Skeletal muscle satellite cell (primary cell): ENCODE results near the gene NHLRC1. TPM values are rescaled to one million over a fixed set of nuclear protein-coding genes. Genes with fewer than 3 reads are reported as not detected.

Experiments
- H3K27me3 ChIP-seq: 2 replicates; pipeline ENCODE4 v1.7.0; 2013; ENCODE audit warnings: low read length; ENCODE audit not compliant: control insufficient read depth, insufficient read depth
- H3K36me3 ChIP-seq: 2 replicates; pipeline ENCODE4 v1.7.0; 2013; ENCODE audit warnings: mild to moderate bottlenecking, control low read depth, low read length; ENCODE audit not compliant: insufficient read depth
- H3K4me1 ChIP-seq: 2 replicates; pipeline ENCODE4 v1.7.0; 2013; ENCODE audit warnings: low read length; ENCODE audit not compliant: control insufficient read depth, insufficient read depth
- H3K4me2 ChIP-seq: 2 replicates; pipeline ENCODE4 v1.7.0; 2013; ENCODE audit warnings: mild to moderate bottlenecking, low read length
- H3K4me3 ChIP-seq: 2 replicates; pipeline ENCODE4 v1.7.0; 2013; ENCODE audit warnings: low read length
- H3K9ac ChIP-seq: 2 replicates; pipeline ENCODE4 v1.7.0; 2013; ENCODE audit warnings: mild to moderate bottlenecking, low read depth, low read length, moderate library complexity
- H3K9me3 ChIP-seq: replicated peaks from 2 replicates; pipeline ENCODE4 v1.7.0; 2013; ENCODE audit warnings: mild to moderate bottlenecking, control low read depth, low read length
- total RNA-seq: library from RNA; depleted of rRNA; stranded (reverse); fragments of >200 nt; gene quantifications from 2 replicates; pipeline ENCODE4 v1.2.3, GENCODE V29; 2012; rRNA removed

The NHLRC1 gene
- total RNA-seq: 1.8 and 2.4 TPM in 2 replicates

DNA sequence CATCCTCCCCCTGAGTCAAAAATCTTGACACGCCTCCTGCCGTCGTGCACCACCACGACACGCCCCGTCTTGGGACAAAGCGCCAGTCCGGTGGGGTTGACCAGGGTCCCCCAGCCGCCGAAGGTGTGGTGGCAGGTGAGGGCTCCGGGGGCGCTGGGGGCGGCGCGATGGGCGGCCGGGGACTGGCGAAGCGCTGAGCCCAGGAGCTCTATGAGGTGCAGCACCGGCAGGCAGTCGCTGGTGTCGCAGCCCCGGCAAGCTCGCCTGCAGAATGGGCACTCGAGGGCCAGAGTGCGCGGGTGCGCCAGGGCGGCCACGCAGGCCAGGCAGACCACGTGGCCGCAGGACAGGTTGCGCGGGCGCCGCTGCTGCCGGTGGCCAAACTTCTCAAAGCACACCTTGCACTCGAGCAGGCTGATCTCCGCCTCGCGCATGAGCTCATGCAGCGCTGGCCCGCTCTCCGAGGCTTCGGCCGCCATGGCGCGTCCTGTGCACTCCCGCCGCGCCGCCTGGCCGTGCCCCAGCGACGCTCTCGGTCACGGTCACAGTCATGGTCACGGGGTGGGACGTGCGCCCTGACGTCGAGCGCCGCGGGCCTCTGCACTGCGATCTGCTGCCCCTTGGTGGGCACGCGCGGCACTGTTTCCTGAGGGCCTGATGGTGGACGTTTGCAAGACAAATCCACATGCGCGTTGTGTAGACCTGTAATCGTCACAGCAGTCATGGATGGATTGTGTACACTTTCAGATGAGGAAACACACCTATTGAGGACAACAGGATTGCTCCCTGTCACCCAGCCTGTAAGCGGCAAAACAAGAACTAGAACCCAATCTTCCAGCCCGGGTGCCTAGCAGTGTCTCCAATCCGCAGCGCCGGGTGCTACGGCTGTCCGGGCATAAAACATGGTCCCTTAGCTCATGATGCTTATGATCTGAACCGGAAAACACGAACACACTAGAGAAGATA is at the start of gene NHLRC1:
Gene NHLRC1, minus strand, starts transcription at position 550 of the 966 bp plus-strand sequence. Its CDS starts 71 bp downstream, at position 479.
- H3K4me3 ChIP-seq: peak within 1 kb of the TSS; percentile 78
- H3K9ac ChIP-seq: peak within 1 kb of the TSS; percentile 3
- no peaks in the 10 kb centered on the region for H3K9me3 ChIP-seq

DNA sequence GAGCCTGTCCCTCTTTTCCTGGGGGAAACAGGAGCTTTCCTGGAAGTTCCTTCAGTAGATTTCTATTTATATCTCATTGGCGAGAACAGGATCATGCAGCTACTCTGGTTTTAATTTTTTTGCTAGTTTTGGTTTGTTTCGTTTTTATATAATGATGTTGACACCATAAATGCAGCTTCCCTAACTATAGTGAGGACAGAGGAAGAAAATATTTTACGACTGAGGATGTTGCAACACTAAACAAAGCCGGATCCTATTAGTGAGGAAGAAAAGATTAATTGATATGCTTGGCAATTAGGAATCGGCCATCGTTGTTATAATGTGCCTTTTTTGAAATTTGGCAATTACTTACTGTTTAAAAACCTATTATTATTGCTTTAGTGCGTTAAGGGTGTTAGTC is 49.4 kb upstream of the NHLRC1 start:
- Histone ChIP-seq H3K4me1 (peaks cover 2% of the 10 kb centered on the region), H3K4me3 (no peak overlapping the region), H3K9me3 (no peaks in the 10 kb centered on the region), H3K27me3 (no peaks in the 10 kb centered on the region), H3K36me3 (peaks cover 8% of the 10 kb centered on the region), H3K9ac (no peak overlapping the region), H3K4me2 (no peak overlapping the region)

More for the DNA sequence above, at the start of gene NHLRC1:
- Histone ChIP-seq H3K4me2 (peak within 1 kb of the TSS; percentile 94), H3K36me3 (no peaks in the 10 kb centered on the region), H3K4me1 (peaks cover 11% of the 10 kb centered on the region), H3K27me3 (no peaks in the 10 kb centered on the region)

DNA sequence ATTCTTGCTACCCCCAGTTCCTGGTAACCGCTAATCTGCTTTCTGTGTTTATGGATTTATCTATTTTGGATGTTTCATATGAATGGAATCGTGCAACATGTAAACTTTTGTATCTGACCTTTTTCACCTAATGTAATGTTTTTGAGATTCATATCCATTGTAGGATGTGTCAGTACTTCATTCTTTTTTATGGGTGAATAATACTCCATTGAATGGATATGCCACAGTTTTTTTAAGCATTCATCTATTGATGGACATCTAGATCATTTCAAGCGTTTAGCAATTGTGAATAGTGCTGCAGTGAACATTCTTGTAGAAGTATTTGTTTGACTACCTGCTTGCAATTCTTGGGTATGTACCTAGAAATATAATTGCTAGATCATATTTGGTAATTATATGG is 45.8 kb upstream of the NHLRC1 start:
- Histone ChIP-seq H3K4me2 (no peak overlapping the region), H3K9me3 (no peaks in the 10 kb centered on the region), H3K9ac (no peak overlapping the region), H3K4me3 (no peak overlapping the region), H3K4me1 (peaks cover 15% of the 10 kb centered on the region), H3K27me3 (no peaks in the 10 kb centered on the region), H3K36me3 (peaks cover 14% of the 10 kb centered on the region)

DNA sequence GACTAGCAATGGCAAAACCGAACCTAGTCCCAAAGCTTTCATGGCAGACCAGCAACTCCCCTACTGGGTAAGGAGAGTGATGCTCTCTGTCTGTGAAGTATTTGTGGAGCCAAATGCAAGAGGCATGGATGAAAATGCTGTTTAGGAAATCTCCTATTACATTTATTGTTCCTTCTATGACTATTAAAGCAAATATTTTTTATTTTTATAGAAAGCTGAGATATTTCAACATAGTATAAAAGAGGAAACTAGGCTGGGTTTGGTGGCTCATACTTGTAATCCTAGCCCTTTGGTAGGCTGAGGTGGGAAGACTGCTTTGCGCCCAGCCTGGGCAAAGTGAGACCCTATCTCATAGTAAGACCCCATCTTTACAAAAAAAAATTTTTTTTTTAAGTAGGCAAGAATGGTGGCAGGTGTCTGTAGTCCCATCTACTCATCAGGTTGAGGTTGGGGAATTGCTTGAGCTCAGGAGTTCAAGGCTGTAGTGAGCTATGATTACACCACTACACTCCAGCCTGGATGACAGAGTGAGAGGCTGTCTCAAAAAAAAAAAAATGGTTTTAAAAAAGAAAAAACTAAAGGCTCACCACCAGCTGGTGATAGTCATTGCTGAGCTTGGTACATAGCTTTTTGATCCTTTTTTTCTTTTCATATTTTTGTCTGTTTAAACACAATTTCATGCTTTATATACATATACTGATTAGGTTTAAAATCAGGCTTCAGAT is 44.0 kb upstream of the NHLRC1 start:
- peak overlapping the region; percentile 67 for H3K4me2 ChIP-seq
- no peaks in the 10 kb centered on the region for H3K9me3 ChIP-seq
- H3K4me3 ChIP-seq: no peak overlapping the region
- H3K36me3 ChIP-seq: peaks cover 23% of the 10 kb centered on the region
- no peaks in the 10 kb centered on the region for H3K27me3 ChIP-seq
- peaks cover 17% of the 10 kb centered on the region for H3K4me1 ChIP-seq
- H3K9ac ChIP-seq: peak overlapping the region; percentile 17

DNA sequence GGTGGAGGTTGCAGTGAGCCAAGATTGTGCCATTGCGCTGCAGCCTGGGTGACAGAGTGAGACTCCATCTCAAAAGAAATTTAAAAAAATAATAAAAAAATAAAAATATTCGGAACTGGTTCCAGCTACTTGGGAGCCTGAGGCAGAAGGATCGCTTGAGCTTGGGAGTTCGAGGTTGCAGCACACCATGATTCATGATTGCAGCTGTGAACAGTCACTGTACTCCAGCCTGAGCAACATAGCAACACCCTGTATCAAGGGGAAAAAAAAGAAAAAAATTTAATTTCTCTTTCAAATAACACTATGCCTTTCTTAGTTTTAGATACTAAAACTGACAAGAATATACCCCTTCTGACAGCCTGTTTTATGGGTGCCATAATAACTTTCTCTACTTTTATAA is 43.3 kb upstream of the NHLRC1 start:
- Histone ChIP-seq H3K9me3 (no peaks in the 10 kb centered on the region), H3K9ac (no peak overlapping the region), H3K36me3 (peaks cover 28% of the 10 kb centered on the region), H3K4me3 (no peak overlapping the region), H3K4me2 (peak overlapping the region; percentile 26), H3K4me1 (peaks cover 23% of the 10 kb centered on the region), H3K27me3 (no peaks in the 10 kb centered on the region)

DNA sequence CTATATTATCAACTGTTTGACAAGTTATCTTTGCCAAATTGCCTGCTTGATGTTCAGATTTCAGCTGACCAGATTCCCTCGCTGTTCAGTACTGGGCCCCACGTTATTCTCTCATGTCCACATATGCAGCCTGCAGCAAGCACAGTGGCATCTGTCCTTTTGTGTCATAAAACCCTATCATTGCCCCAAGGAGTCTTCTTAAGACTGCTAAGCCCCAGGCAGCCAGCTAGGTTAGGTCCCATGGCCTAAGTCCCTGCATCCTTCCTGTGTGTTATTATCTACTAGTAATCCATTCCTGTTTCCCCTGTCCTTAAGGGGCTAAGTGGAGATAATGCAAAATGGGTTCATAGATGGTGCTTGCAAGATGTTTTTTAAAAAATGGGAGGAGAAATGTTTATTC is 39.9 kb upstream of the NHLRC1 start:
- Histone ChIP-seq H3K9me3 (no peaks in the 10 kb centered on the region), H3K4me1 (peaks cover 23% of the 10 kb centered on the region), H3K9ac (no peak overlapping the region), H3K27me3 (no peaks in the 10 kb centered on the region), H3K4me3 (no peak overlapping the region), H3K36me3 (peaks cover 27% of the 10 kb centered on the region), H3K4me2 (no peak overlapping the region)

DNA sequence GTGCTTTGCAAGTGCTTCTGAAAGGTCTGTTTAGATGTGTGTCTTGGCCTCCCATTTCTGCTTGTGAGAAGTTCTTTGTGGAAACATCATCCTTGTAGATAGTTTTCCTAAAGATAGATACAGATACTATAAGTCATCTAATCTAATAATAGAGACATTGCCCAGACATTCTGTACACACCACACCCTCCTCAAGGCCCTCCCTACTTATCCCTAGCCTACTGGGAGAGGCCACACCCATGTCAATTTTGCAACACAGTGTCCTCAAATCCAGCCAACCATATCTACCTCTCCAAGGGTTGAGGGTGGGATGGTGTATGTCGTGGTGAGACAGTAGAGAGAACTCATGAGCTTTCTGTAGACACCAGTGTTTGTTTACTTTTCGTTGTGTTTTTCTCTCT is 39.0 kb upstream of the NHLRC1 start:
- peaks cover 16% of the 10 kb centered on the region for H3K4me1 ChIP-seq
- H3K36me3 ChIP-seq: peaks cover 27% of the 10 kb centered on the region
- no peak overlapping the region for H3K4me3 ChIP-seq

DNA sequence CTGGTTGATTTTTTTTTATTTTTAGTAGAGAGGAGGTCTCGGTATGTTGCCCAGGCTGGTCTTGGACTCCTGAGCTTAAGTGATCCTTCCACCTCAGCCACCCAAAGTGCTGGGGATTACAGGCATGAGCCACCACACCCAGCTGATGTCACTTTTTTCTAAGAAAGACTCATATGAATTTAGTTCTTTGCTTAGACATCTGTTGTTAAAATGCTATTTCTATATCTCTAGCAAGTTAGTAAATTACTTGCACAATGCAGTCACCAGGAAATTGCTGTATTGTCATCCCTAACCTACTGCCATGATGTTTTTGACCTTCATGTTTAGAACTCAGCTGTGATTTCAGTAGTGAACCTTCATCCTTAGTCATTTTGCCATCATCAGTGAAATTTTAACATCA is 38.4 kb upstream of the NHLRC1 start:
- H3K36me3 ChIP-seq: peaks cover 27% of the 10 kb centered on the region
- H3K9ac ChIP-seq: no peak overlapping the region

More for the DNA sequence above, 39.0 kb upstream of the NHLRC1 start:
- no peak overlapping the region for H3K4me2 ChIP-seq
- H3K9me3 ChIP-seq: no peaks in the 10 kb centered on the region
- H3K9ac ChIP-seq: no peak overlapping the region
- no peaks in the 10 kb centered on the region for H3K27me3 ChIP-seq

DNA sequence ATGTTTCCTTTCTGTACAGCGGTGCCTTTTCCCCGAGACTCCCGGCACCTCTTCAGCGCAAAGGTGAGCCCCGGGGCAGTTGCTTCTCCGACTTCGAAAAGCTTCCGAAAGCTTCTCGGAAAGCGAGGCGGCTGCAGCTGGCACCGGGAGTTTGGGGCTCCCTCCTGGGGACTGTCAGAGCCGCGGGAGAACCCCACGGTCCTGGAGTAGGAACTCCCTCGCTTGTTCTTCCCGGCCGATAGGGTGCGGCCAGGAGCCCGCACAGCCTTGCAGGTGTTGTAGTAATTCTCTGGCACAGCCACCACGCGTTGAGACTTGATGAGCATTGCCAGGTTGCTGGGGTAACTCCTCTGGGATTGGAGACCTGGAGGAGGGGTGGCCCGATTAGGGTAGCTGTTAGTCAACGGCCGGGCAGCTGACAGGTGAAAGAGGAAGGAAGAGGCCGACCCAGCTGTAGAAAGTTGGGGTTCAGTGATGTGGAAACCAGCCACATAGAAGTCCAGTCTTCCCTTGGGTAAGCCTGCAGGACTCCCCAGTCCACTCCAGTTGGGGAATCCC is 33.5 kb upstream of the NHLRC1 start:
- H3K9ac ChIP-seq: peak overlapping the region; percentile 90
- peak overlapping the region; percentile 92 for H3K4me3 ChIP-seq
- peaks cover 7% of the 10 kb centered on the region for H3K36me3 ChIP-seq
- no peaks in the 10 kb centered on the region for H3K9me3 ChIP-seq
- no peaks in the 10 kb centered on the region for H3K27me3 ChIP-seq
- peak overlapping the region; percentile 92 for H3K4me2 ChIP-seq
- H3K4me1 ChIP-seq: peaks cover 16% of the 10 kb centered on the region

More for the DNA sequence above, 38.4 kb upstream of the NHLRC1 start:
- Histone ChIP-seq H3K4me2 (no peak overlapping the region), H3K9me3 (no peaks in the 10 kb centered on the region), H3K4me1 (peaks cover 17% of the 10 kb centered on the region), H3K27me3 (no peaks in the 10 kb centered on the region), H3K4me3 (no peak overlapping the region)

DNA sequence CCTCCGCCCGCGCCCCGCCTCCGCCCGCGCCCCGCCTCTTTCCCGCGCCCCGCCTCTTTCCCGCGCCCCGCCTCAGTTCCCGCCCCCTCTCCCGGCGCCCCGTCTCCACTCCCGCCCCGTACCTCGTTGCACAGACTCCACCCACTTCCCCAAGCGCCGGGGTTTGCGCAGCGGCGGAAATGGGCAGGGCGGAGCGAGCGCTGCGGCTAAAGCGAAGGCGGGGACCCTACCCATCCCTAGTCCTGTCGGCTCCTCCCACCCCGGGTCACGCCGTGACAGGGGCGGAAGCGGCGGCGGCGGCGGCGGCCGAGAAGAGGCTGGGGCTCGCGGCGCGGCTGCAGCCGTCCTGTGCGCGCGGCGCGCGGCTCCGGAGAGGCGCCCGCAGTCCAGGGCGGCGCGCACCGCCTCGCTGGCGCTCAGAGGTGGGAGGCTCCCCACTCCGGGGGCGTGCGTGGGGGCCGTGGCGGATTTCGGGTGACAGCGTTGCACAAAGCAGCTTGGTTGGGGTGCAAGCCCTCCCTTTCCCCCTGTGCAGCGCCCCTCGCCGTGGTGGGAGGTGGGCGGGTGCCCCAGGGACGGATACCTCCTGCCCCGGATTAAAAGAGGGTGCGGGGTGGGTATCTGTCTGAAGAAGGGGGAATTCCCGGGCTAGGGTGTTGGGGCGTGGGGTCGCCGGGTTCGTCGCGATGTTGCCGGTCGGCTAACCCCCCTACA is 32.8 kb upstream of the NHLRC1 start, which contains the start of gene KDM1B:
Gene KDM1B, plus strand, starts transcription at position 273 of the 714 bp plus-strand sequence. CDS start 4,474 bp downstream, outside the sequence.
- Histone ChIP-seq H3K4me2 (peak within 1 kb of the TSS; percentile 92), H3K9me3 (no peaks in the 10 kb centered on the region), H3K4me1 (peaks cover 15% of the 10 kb centered on the region), H3K36me3 (peaks cover 7% of the 10 kb centered on the region), H3K9ac (peak within 1 kb of the TSS; percentile 90), H3K27me3 (no peaks in the 10 kb centered on the region), H3K4me3 (peak within 1 kb of the TSS; percentile 92)
